Activated CD8-positive, alpha-beta memory T cell treated with anti-CD3 and anti-CD28 coated beads for 4 hours (primary cell): ENCODE data around the gene AOC3.
"Not testable (repeated sequence)": the region's sequence is repeated elsewhere in the genome, so short reads cannot be mapped to it uniquely, and the experiment has no call there.

Experiments
- DNase-seq, 2 donors: peaks; one replicate each; pipeline ENCODE4 v3.0.0-alpha.2; 2020; ENCODE audit warnings: low read depth in 2 of 2

Gene AOC3

GRCh38 chr17:42844271-42844670 lies 6.7 kb upstream of the AOC3 start, which contains the start of gene AOC2:
Gene AOC2 (plus strand): TSS chr17:42844580. CDS start chr17:42844627, 47 bp downstream.
- DNase-seq: no peak

- no peak for DNase-seq
Measured at GRCh38 chr17:42844761-42845555, 6.0 kb upstream of the AOC3 start.

GRCh38 chr17:42845556-42845917 lies 5.5 kb upstream of the AOC3 start:
- DNase-seq: no peak

GRCh38 chr17:42845918-42846593 lies 4.9 kb upstream of the AOC3 start:
- no peak for DNase-seq

- no peak for DNase-seq
Measured at GRCh38 chr17:42846594-42847280, 4.3 kb upstream of the AOC3 start.

- no peak for DNase-seq
Measured at GRCh38 chr17:42848093-42848492, 2.9 kb upstream of the AOC3 start.

GRCh38 chr17:42849031-42849430 lies 2.0 kb upstream of the AOC3 start:
- no peak for DNase-seq

GRCh38 chr17:42849451-42850181 lies 1.4 kb upstream of the AOC3 start:
- no peak for DNase-seq

GRCh38 chr17:42851371-42852240 lies 607 bp downstream of the AOC3 start:
- not testable (repeated sequence) for DNase-seq

GRCh38 chr17:42852351-42852750 lies 1.4 kb downstream of the AOC3 start:
- no peak for DNase-seq

- no peak for DNase-seq
Measured at GRCh38 chr17:42853004-42853403, 2.0 kb downstream of the AOC3 start.

GRCh38 chr17:42853597-42853967 lies 2.6 kb downstream of the AOC3 start:
- DNase-seq: no peak

GRCh38 chr17:42853968-42854790 lies 3.2 kb downstream of the AOC3 start:
- DNase-seq: no peak

GRCh38 chr17:42855048-42855596 lies 4.1 kb downstream of the AOC3 start:
- no peak for DNase-seq

- not testable (repeated sequence) for DNase-seq
Measured at GRCh38 chr17:42856093-42856492, 5.1 kb downstream of the AOC3 start.

- DNase-seq: not testable (repeated sequence)
Measured at GRCh38 chr17:42856516-42856915, 5.5 kb downstream of the AOC3 start.

GRCh38 chr17:42857389-42857788 lies 6.4 kb downstream of the AOC3 start:
- no peak for DNase-seq

GRCh38 chr17:42865638-42866094 lies 14.7 kb downstream of the AOC3 start:
- no peak for DNase-seq

- no peak for DNase-seq
Measured at GRCh38 chr17:42866216-42866615, 15.2 kb downstream of the AOC3 start.
